HCT116 (cell line): Measurements from ENCODE around the gene GMPPA. TPM values are rescaled to one million over a fixed set of nuclear protein-coding genes. Genes with fewer than 3 reads are reported as not detected.
A peak's percentile ranks its signal among the peaks of the same experiment; 100 is the strongest.

Source experiments
- ATAC-seq: fragments of 200-7000 bp; cut with Tn5 transposase; 2 replicates; pipeline ENCODE4 v1.9.1; 2020; ENCODE audit warnings: mild to moderate bottlenecking, moderate library complexity
- BruUV-seq: library from RNA; stranded (reverse); fragments of 400-500 nt; replicated peaks from 2 replicates; lab custom pipeline; 2021; lab: Mats Ljungman, UMichigan
- CTCF ChIA-PET: fragments of 300-600 bp; sonication (Branson Sonifier 250); formaldehyde crosslinking; loops from one replicate; lab custom pipeline; 2021; ENCODE audit warnings: antibody characterized with exemption; lab: Charles Lee
- POLR2A ChIA-PET: fragments of 300-600, 350-600 bp; sonication (Branson Sonifier 250); formaldehyde crosslinking; loops from one replicate; lab custom pipeline; 2021; ENCODE audit warnings: antibody characterized with exemption; lab: Charles Lee
- RAD21 ChIA-PET, 2 experiments: fragments of 300-600 bp; sonication (Branson Sonifier 250); formaldehyde crosslinking; loops; one replicate each; lab custom pipeline; 2023; ENCODE audit warnings: low total read pairs in 2 of 2; ENCODE audit not compliant: uncharacterized antibody in 2 of 2, unreplicated experiment in 2 of 2, low non-redundant PET in 1 of 2; lab: Charles Lee
- DNase-seq: peaks from one replicate; pipeline ENCODE4 v3.0.0-alpha.2; 2010; ENCODE audit warnings: low read depth, low spot score
- H2AFZ ChIP-seq: fragments of 200-600 bp; shearing (Covaris generic), sonication (generic); 2 replicates; pipeline ENCODE4 v1.6.1; 2017; ENCODE audit warnings: low read depth, mixed run types, mixed read lengths, antibody characterized with exemption, low read length; ENCODE audit not compliant: poor library complexity, severe bottlenecking
- H3K27ac ChIP-seq: 2 replicates; pipeline ENCODE4 v1.5.1; 2012; ENCODE audit warnings: low read depth, low read length
- H3K27me3 ChIP-seq: fragments of 200-600 bp; sonication (generic); 2 replicates; pipeline ENCODE4 v1.6.1; 2016; ENCODE audit warnings: mixed run types, low read length, mixed read lengths; ENCODE audit not compliant: insufficient read depth
- H3K36me3 ChIP-seq, 2 experiments: fragments of 200-500 bp in 1 of 2; fragments of 200-600 bp in 1 of 2; sonication (Bioruptor generic) in 1 of 2; sonication (generic) in 1 of 2; 2 replicates each; pipeline versions ENCODE4 v1.5.1 to v1.6.1; 2014 to 2016; ENCODE audit warnings: low read length in 2 of 2, inconsistent platforms in 1 of 2, mixed read lengths in 1 of 2, mixed run types in 1 of 2; ENCODE audit not compliant: insufficient read depth in 2 of 2, control insufficient read depth in 1 of 2
- H3K4me1 ChIP-seq, 2 experiments: fragments of 200-600 bp in 1 of 2; sonication (generic) in 1 of 2; 2 replicates each; pipeline versions ENCODE4 v1.5.1 to v1.6.1; 2012 to 2017; ENCODE audit warnings: low read length in 2 of 2, inconsistent platforms in 1 of 2, mild to moderate bottlenecking in 1 of 2, mixed read lengths in 1 of 2, mixed run types in 1 of 2, moderate library complexity in 1 of 2; ENCODE audit not compliant: insufficient read depth in 2 of 2, control insufficient read depth in 1 of 2
- H3K4me2 ChIP-seq: fragments of 200-600 bp; sonication (generic); 2 replicates; pipeline ENCODE4 v1.6.1; 2017; ENCODE audit warnings: mixed run types, low read length, mixed read lengths
- H3K4me3 ChIP-seq, 2 experiments: fragments of 200-600 bp in 1 of 2; sonication (generic) in 1 of 2; replicated peaks in 1 of 2; 2 replicates each; pipeline ENCODE4 v1.5.1; 2011 to 2016; ENCODE audit warnings: low read length in 2 of 2, control low read depth in 1 of 2, low read depth in 1 of 2, mild to moderate bottlenecking in 1 of 2, mixed read lengths in 1 of 2, mixed run types in 1 of 2
- H3K79me2 ChIP-seq: fragments of 200-600 bp; sonication (generic); 2 replicates; pipeline ENCODE4 v1.6.1; 2017; ENCODE audit warnings: mild to moderate bottlenecking, mixed run types, low read length, moderate library complexity, mixed read lengths; ENCODE audit not compliant: insufficient read depth
- H3K9ac ChIP-seq: fragments of 200-600 bp; sonication (generic); 2 replicates; pipeline ENCODE4 v1.6.1; 2016; ENCODE audit warnings: low read length, mixed read lengths
- H3K9me2 ChIP-seq: fragments of 200-600 bp; sonication (generic), shearing (Covaris generic); 2 replicates; pipeline ENCODE4 v1.6.1; 2017; ENCODE audit warnings: mixed run types, mild to moderate bottlenecking, moderate library complexity; ENCODE audit not compliant: insufficient read depth
- H3K9me3 ChIP-seq, 2 experiments: fragments of 200-500 bp in 1 of 2; fragments of 200-600 bp in 1 of 2; sonication (Bioruptor generic) in 1 of 2; sonication (generic) in 1 of 2; 2 replicates each; pipeline ENCODE4 v1.6.1; 2014 to 2017; ENCODE audit warnings: low read length in 2 of 2, mixed read lengths in 2 of 2, inconsistent platforms in 1 of 2, low read depth in 1 of 2, mild to moderate bottlenecking in 1 of 2, mixed run types in 1 of 2, moderate library complexity in 1 of 2; ENCODE audit not compliant: control insufficient read depth in 1 of 2, insufficient read depth in 1 of 2
- H4K20me1 ChIP-seq: fragments of 200-600 bp; sonication (generic), shearing (Covaris generic); 2 replicates; pipeline ENCODE4 v1.6.1; 2017; ENCODE audit warnings: mixed run types, mild to moderate bottlenecking, moderate library complexity; ENCODE audit not compliant: insufficient read depth
- CEBPB ChIP-seq: IDR thresholded peaks from 2 replicates; pipeline ENCODE4 v1.6.1; 2012; ENCODE audit warnings: low read depth
- EZH2 ChIP-seq: fragments of 200-600 bp; sonication (generic); IDR thresholded peaks from 2 replicates; pipeline ENCODE4 v1.6.1; 2017; ENCODE audit warnings: antibody characterized with exemption, mixed run types
- JUND ChIP-seq: IDR thresholded peaks from 2 replicates; pipeline ENCODE4 v1.6.1; 2012
- POLR2AphosphoS5 ChIP-seq: IDR thresholded peaks from 2 replicates; pipeline ENCODE4 v1.6.1; 2011; ENCODE audit warnings: mild to moderate bottlenecking, low read depth, low read length, moderate library complexity
- intact Hi-C: fragments of 100-400 bp; cut with micrococcal nuclease; formaldehyde crosslinking; loops from 2 replicates; pipeline ENCODE4 v1.10.0; 2022
- total RNA-seq: library from RNA; stranded (reverse); gene quantifications from one replicate; pipeline ENCODE4 v1.2.1, GENCODE V29; 2021; ENCODE audit not compliant: unreplicated experiment

Gene GMPPA
- total RNA-seq, 1 experiment from 2014 or later, result 71.8 TPM

DNA sequence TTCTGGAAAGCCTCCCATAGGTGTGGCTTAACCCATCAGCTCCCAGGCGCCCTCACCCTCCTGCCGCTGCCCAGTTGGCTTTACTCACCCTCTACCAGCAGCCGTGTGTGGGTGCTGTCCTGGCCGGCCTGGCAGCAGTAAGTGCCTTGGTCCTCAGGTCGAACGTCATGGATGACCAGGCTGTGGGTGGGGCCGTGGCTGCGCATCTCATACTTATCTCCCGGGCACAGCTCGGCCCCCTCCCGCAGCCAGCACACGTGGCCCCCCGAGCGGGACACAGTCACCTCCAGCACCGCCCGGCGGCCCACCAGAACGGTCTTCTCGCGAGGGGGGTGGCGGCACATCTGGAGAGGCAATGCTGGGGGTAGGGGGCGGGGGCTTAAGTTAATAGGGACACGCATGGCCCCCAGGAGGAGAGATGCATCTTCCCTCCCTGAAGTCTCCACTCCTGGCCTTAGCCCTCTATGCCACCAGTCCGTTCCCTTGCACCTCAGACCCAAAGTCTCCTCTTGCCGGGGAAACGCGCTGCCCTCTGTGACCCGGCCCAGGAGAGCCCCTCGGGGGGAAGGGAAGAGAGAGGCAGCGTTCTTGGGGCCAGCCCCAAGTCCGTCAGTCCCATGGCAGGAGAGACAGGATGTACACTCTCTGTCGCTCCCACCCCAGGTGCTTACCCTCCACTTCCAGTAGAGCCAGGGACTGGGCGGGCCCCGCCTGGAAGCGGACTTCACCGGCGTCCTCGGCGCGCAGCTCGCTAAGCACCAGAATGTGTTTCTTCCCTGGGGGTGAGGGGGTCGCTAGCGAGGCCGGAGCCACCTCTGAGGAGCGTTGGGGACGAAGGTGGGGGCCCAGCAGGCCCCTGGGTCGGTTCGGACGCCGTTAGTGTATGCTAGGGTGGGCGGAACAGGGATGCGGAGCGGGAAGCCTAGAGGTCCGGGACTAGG is 53.0 kb downstream of the GMPPA start:
- H3K4me2 ChIP-seq, result peak overlapping the region; percentile 95
- H4K20me1 ChIP-seq, result no peaks in the 10 kb centered on the region
- peaks cover 3 to 19% of the 10 kb centered on the region in 2 experiments; a peak in 3 of 4 replicates for H3K4me1 ChIP-seq
- peak overlapping the region; percentile 84 to 86 for H3K4me3 ChIP-seq
- peak overlapping the region; percentile 78 for H3K27ac ChIP-seq
- intact Hi-C loops, result no loop called here
- ChIA-PET RAD21 (interaction anchor here in 1 of 2 experiments (0.8 to 1.0 kb wide), 2 partner anchors 8 to 46 kb away, joined by 3 to 4 read pairs; partner anchors contain the start of genes CHPF, STK11IP and TMEM198), CTCF (interaction anchor here (0.8 to 2.7 kb wide), 3 partner anchors 8 to 56 kb away, joined by 3 to 16 read pairs (median 3); no protein-coding TSS in a partner anchor), POLR2A (no interaction called here)
- H3K9me3 ChIP-seq, result no peaks in the 10 kb centered on the region
- ATAC-seq (peak; percentile 66), DNase-seq (no peak)
- peaks cover 0 to 6% of the 10 kb centered on the region in 2 experiments; a peak in 1 of 4 replicates for H3K36me3 ChIP-seq
- BruUV-seq, result no TSS peak
- H3K9me2 ChIP-seq, result no peaks in the 10 kb centered on the region
- no peaks in the 10 kb centered on the region for H3K27me3 ChIP-seq
- no peak overlapping the region for H2AFZ ChIP-seq
- H3K79me2 ChIP-seq, result peaks cover 18% of the 10 kb centered on the region; the same call in 1 of the 2 replicates
- peak overlapping the region; percentile 84 for H3K9ac ChIP-seq
- TF ChIP-seq POLR2AphosphoS5 (peak; percentile 51), EZH2 (no peak), CEBPB (no peak)
- TF ChIP-seq, all 23 proteins: peak for 1

GRCh38 chr2:219552382-219553167 is 53.9 kb downstream of the GMPPA start:
- peak overlapping the region; percentile 95 for H3K4me2 ChIP-seq
- CTCF ChIA-PET, result interaction anchor here (2.7 kb wide), 1 partner anchor 8 kb away, joined by 16 read pairs; no protein-coding TSS in a partner anchor
- intact Hi-C loops, result no loop called here
- TF ChIP-seq POLR2AphosphoS5 (peak; percentile 36; the same call in 1 of the 2 replicates), JUND (no peak)
- TF ChIP-seq, all 23 proteins: peak for 1
- peak; percentile 90 for ATAC-seq
- H2AFZ ChIP-seq, result no peak overlapping the region
- peak; percentile 64 for DNase-seq
- H3K79me2 ChIP-seq, result peaks cover 18% of the 10 kb centered on the region; the same call in 1 of the 2 replicates
- H3K27ac ChIP-seq, result peak overlapping the region; percentile 78
- no peaks in the 10 kb centered on the region for H3K9me2 ChIP-seq
- H3K9me3 ChIP-seq, result no peaks in the 10 kb centered on the region
- BruUV-seq, result no TSS peak
- peaks cover 0 to 6% of the 10 kb centered on the region in 2 experiments; a peak in 1 of 4 replicates for H3K36me3 ChIP-seq
- RAD21 ChIA-PET, result interaction anchor here in 1 of 2 experiments (1.0 kb wide), 1 partner anchor 45 kb away, joined by 3 read pairs; the partner anchor contains the start of gene STK11IP
- H3K9ac ChIP-seq, result peak overlapping the region; percentile 84
- peaks cover 3 to 19% of the 10 kb centered on the region in 2 experiments; a peak in 3 of 4 replicates for H3K4me1 ChIP-seq
- H3K27me3 ChIP-seq, result no peaks in the 10 kb centered on the region
- H4K20me1 ChIP-seq, result no peaks in the 10 kb centered on the region
- H3K4me3 ChIP-seq, result peak overlapping the region; percentile 84 to 86
- POLR2A ChIA-PET, result no interaction called here
